A204.1 (cell line): ENCODE results near the gene PGPEP1.

Source experiments
- FAIRE-seq: peaks from 2 replicates; lab custom pipeline; 2012; peaks lifted over from hg19 to GRCh38; lab: Jason Lieb, UNC

PGPEP1 gene

DNA sequence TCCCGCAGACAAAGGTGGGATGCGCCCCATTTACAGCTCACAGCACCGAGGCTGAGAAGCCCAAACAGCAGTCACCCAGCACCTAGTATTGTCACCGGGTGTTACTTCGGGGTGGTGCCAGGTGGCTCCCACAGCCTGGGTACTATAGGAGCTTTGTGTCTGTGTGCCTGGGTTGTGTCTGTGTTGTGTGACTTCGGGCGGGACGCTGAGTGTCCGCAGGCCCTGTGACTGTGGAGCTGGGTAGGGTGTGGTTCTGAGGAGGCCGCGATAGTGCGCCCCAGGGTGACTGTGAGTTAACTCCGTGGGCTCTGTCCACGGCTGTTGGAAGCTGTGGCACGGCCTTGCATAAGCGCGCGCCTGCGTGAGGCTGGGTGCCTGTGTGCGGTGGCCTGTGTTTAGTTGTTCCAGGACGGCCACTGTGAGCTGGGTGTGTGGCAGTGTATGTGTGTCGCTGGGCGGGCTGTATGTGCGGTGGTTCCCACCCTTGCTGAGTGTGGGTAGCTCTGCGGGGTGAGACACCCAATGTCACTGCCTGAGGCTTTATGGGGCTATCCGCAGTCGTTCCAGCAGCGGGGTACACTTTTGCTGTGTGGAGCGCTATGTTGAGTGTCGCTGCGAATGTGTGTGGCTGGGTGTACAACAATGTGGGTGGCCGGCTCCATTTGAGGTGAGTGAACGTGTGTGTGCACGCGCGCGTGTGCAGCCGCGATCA, 78.2 kb downstream of the PGPEP1 start:
- FAIRE-seq, result no peak

DNA sequence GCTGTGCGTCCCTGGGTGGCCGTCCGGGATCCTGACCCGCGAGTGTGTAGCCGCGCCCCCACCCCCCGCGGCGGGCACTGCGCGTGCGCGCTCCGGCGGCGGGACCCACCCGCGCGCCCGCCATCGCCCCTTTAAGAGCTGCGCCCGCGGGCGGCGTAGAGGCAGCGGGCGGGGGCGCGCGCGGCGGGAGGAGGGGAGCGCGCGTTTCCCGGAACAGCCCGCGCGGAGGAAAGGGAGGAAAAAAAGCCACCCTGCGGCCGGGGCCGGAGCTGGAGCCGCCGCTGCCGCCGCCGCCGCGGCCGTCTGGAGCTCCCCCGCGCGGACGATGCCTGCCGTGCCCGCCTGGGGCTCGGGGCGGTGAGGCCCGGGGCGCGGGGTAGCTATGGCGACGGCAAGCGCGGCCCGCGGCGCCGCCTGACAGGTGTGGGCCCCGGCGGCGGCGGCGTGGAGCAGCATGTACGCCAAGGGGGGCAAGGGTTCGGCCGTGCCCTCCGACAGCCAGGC, 78.8 kb downstream of the PGPEP1 start, which contains the start of gene SSBP4:
TSS of gene SSBP4 (plus strand) at position 204 of the 504 bp plus-strand sequence. CDS start at position 455, 251 bp downstream.
- no peak for FAIRE-seq
